PFSK-1 (cell line): ENCODE results near the gene TMEM218.

Source experiments
- POLR2AphosphoS5 ChIP-seq: IDR thresholded peaks from 2 replicates; pipeline ENCODE4 v1.6.1; 2012; ENCODE audit warnings: low read depth, mild to moderate bottlenecking, control low read depth, low read length, moderate library complexity
- REST ChIP-seq, 2 experiments: IDR thresholded peaks; 2 replicates each; pipeline versions ENCODE4 v1.6.1 to v1.8.0; 2011 to 2012; ENCODE audit warnings: low read depth in 2 of 2, low read length in 2 of 2, control low read depth in 1 of 2, inconsistent platforms in 1 of 2, mild to moderate bottlenecking in 1 of 2, moderate library complexity in 1 of 2; ENCODE audit not compliant: insufficient read depth in 1 of 2

DNA sequence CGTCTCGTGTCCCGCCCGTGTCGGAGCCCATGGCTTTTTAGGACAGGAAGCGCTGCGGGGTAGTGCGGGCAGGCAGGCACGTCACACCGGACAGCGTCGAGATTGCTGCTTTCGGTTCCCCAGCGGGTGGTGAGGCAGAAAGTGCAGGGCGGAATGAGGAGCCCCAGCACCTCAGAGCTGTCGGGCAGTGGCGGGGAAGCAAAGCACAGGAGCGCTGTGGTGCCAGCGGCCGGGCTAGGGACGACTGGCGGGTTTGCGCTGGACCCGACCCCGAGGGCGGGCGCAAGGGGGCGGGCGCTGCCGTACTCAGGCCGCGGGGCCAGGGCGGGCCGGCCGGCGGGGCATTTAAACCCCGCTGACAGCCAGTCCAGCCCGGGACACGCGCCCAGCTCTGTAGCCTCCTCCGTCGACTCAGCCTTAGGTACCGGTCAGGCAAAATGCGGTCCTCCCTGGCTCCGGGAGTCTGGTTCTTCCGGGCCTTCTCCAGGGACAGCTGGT is 48.4 kb downstream of the TMEM218 start, which contains the start of gene SLC37A2:
- TF ChIP-seq POLR2AphosphoS5, result no peak
- no peak for TF ChIP-seq REST (IDR thresholded peaks at IDR 0.05; ENCODE audit: insufficient read depth in 1 of 2, low read depth in 2 of 2, low read length in 2 of 2)
